Lower leg skin (tissue), 4 donors: ENCODE results near the gene LIN52. TPM values are rescaled to one million over a fixed set of nuclear protein-coding genes. Genes with fewer than 3 reads are reported as not detected.

Experiments
- DNase-seq, 2 donors: peaks; one replicate each; pipeline ENCODE4 v3.0.0-alpha.2; 2019; ENCODE audit warnings: low spot score in 2 of 2
- H3K4me3 ChIP-seq: fragments of 200-600 bp; sonication (generic); 2 replicates; pipeline ENCODE4 v1.5.1; 2017; ENCODE audit warnings: mild to moderate bottlenecking, low read depth; ENCODE audit not compliant: poor library complexity, severe bottlenecking
- POLR2A ChIP-seq, 2 donors: fragments of 450-650 bp; IDR thresholded peaks; one replicate each; pipeline ENCODE4 v1.6.1; 2016 to 2017; ENCODE audit warnings: antibody characterized with exemption in 2 of 2, mild to moderate bottlenecking in 1 of 2, moderate library complexity in 1 of 2
- WGBS, 2 donors: methylation state at CpG; one replicate each; pipeline ENCODE4 v1.1.5; 2018; 5-methylcytosine and 5-hydroxymethylcytosine counted together
- intact Hi-C: fragments of 100-400 bp; cut with DNase I; formaldehyde crosslinking; loops from one replicate; pipeline ENCODE4 v1.15.0; 2023; ENCODE audit warnings: low total_unique reads
- total RNA-seq, 4 donors: library from RNA; depleted of rRNA; stranded (reverse); fragments of >200 nt; gene quantifications; one replicate each; pipeline ENCODE4 v1.1.0, GENCODE V29; 2016
- TF ChIP-seq, protein P1 (sequence below), 3 donors: fragments of 450-650 bp; IDR thresholded peaks; one replicate each; pipeline ENCODE4 v1.5.1; 2016; ENCODE audit warnings: antibody characterized with exemption in 3 of 3, mild to moderate bottlenecking in 3 of 3, moderate library complexity in 2 of 3

Gene LIN52
- total RNA-seq, 4 donors from 2014 or later = 5.6 to 7.9 (median 5.8) TPM

DNA sequence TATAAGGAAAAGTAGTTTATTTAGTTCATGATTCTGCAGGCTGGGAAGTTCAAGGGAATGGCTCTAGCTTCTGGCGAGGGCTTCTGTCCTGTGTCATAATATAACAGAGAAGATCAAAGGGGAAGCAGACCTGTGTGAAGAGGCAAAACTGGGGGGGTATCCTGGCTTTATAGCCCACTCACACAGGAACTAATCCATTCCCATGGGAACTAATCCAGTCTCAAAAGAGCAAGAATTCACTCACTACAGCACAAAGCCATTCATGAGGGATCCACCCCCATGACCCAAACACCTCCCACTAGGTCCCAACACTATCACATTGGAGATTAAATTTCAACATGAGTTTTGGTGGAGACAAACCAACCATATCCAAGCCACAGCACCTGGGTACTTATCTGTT is 7.4 kb upstream of the LIN52 start:
- no peak overlapping the region for H3K4me3 ChIP-seq
- intact Hi-C loops = no loop called here
- TF ChIP-seq POLR2A (IDR thresholded peaks at IDR 0.05) = no peak
- TF ChIP-seq, protein P1, sequence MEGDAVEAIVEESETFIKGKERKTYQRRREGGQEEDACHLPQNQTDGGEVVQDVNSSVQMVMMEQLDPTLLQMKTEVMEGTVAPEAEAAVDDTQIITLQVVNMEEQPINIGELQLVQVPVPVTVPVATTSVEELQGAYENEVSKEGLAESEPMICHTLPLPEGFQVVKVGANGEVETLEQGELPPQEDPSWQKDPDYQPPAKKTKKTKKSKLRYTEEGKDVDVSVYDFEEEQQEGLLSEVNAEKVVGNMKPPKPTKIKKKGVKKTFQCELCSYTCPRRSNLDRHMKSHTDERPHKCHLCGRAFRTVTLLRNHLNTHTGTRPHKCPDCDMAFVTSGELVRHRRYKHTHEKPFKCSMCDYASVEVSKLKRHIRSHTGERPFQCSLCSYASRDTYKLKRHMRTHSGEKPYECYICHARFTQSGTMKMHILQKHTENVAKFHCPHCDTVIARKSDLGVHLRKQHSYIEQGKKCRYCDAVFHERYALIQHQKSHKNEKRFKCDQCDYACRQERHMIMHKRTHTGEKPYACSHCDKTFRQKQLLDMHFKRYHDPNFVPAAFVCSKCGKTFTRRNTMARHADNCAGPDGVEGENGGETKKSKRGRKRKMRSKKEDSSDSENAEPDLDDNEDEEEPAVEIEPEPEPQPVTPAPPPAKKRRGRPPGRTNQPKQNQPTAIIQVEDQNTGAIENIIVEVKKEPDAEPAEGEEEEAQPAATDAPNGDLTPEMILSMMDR (IDR thresholded peaks at IDR 0.05) = no peak
- WGBS, 2 donors = 34 to 90% methylated on average over 1 of the region's 1 CpG
- no peak for DNase-seq

- 65 to 73% methylated on average over 4 of the region's 4 CpGs for WGBS, 2 donors
- no peak for DNase-seq
- intact Hi-C loops = no loop called here
- TF ChIP-seq, protein P1 (IDR thresholded peaks at IDR 0.05) = no peak
- TF ChIP-seq POLR2A (IDR thresholded peaks at IDR 0.05) = no peak
- H3K4me3 ChIP-seq = no peak overlapping the region
Observed at GRCh38 chr14:74080820-74081460, 3.8 kb upstream of the LIN52 start.

GRCh38 chr14:74081491-74081890 is 3.3 kb upstream of the LIN52 start:
- TF ChIP-seq POLR2A (IDR thresholded peaks at IDR 0.05) = no peak
- TF ChIP-seq, protein P1 (IDR thresholded peaks at IDR 0.05) = no peak
- no peak for DNase-seq
- intact Hi-C loops = no loop called here
- no peak overlapping the region for H3K4me3 ChIP-seq
- 84 to 91% methylated on average over 3 of the region's 3 CpGs for WGBS, 2 donors

DNA sequence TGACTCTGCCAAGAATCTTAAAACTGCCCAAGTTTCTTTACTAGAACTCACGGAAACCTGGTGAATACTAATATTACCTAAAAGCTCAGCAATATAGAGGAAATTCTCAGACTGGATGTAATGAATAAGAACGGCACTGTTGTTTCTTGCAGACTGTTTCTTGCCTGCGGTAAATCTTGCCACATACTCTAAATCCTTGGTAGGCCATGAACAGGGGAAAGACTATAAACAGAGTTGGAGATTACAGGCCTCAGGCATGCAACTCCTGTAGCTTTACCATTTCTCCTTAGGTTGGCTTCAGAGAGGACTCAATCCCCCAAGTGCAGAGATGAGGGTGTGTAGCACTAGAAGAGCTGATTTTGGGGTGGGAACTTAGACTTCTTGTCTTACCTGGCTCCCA is 1.6 kb upstream of the LIN52 start:
- intact Hi-C loops = no loop called here
- TF ChIP-seq, protein P1 (IDR thresholded peaks at IDR 0.05) = no peak
- no peak for TF ChIP-seq POLR2A (IDR thresholded peaks at IDR 0.05)
- DNase-seq = no peak
- WGBS, 2 donors = 63 to 77% methylated on average over 3 of the region's 3 CpGs
- H3K4me3 ChIP-seq = no peak overlapping the region

GRCh38 chr14:74083784-74084276 is 926 bp upstream of the LIN52 start:
- TF ChIP-seq, protein P1 (IDR thresholded peaks at IDR 0.05) = no peak
- 0 to 1% methylated on average over 15 of the region's 15 CpGs for WGBS, 2 donors
- no peak for DNase-seq
- intact Hi-C loops = no loop called here
- H3K4me3 ChIP-seq = peak overlapping the region; percentile 78
